Thymus (tissue), 11 donors: Measurements from ENCODE around the gene COL4A2. TPM values are rescaled to one million over a fixed set of nuclear protein-coding genes. Genes with fewer than 3 reads are reported as not detected.

ENCODE experiments used
- DNase-seq, 9 donors: peaks; one replicate each; pipeline ENCODE4 v3.0.0-alpha.2; 2013; ENCODE audit warnings: low spot score in 9 of 9, low read depth in 6 of 9, missing footprints in 1 of 9
- H3K27ac ChIP-seq, 2 donors: one replicate each; pipeline ENCODE4 v1.5.1; 2013; ENCODE audit warnings: control low read depth in 1 of 2, low read depth in 1 of 2, low read length in 1 of 2, mild to moderate bottlenecking in 1 of 2, moderate library complexity in 1 of 2
- H3K27me3 ChIP-seq, 2 donors: one replicate each; pipeline ENCODE4 v1.5.1; 2013; ENCODE audit warnings: low read length in 1 of 2; ENCODE audit not compliant: control insufficient read depth in 2 of 2, insufficient read depth in 1 of 2
- H3K36me3 ChIP-seq, 2 donors: one replicate each; pipeline ENCODE4 v1.5.1; 2013; ENCODE audit warnings: low read length in 1 of 2, mild to moderate bottlenecking in 1 of 2, moderate library complexity in 1 of 2; ENCODE audit not compliant: control insufficient read depth in 2 of 2, insufficient read depth in 2 of 2
- H3K4me1 ChIP-seq, 2 donors: one replicate each; pipeline ENCODE4 v1.5.1; 2013; ENCODE audit warnings: low read length in 2 of 2; ENCODE audit not compliant: control insufficient read depth in 2 of 2, insufficient read depth in 2 of 2
- H3K4me3 ChIP-seq, 2 donors: one replicate each; pipeline ENCODE4 v1.5.1; 2013; ENCODE audit warnings: low read length in 2 of 2, control low read depth in 1 of 2, mild to moderate bottlenecking in 1 of 2
- H3K9me3 ChIP-seq, 2 donors: one replicate each; pipeline ENCODE4 v1.5.1; 2013; ENCODE audit warnings: low read length in 1 of 2, mild to moderate bottlenecking in 1 of 2; ENCODE audit not compliant: control insufficient read depth in 2 of 2, insufficient read depth in 1 of 2
- WGBS: extraction: QIAGEN DNeasy Blood & Tissue Kit; methylation state at CpG from one replicate; pipeline ENCODE4 v1.1.7; 2013; 5-methylcytosine and 5-hydroxymethylcytosine counted together
- polyA plus RNA-seq: library from polyadenylated mRNA; stranded (reverse); fragments of 200-250 nt; gene quantifications from one replicate; pipeline ENCODE4 v1.2.3, GENCODE V29; 2013
- total RNA-seq: library from RNA; stranded (reverse); fragments of 120-200 nt; gene quantifications from one replicate; pipeline ENCODE4 v1.2.4, GENCODE V29; 2013
- donor health status: healthy.

COL4A2 gene
- total and polyA plus RNA-seq, 2 donors = 47.2 to 63.1 TPM

GRCh38 chr13:110413676-110414040 is 106.6 kb downstream of the COL4A2 start:
- 80% methylated on average over 6 of the region's 6 CpGs for WGBS
- DNase-seq = no peak
- Histone ChIP-seq H3K9me3 (no peaks in the 10 kb centered on the region), H3K36me3 (no peaks in the 10 kb centered on the region), H3K4me1 (peaks cover 0 to 8% of the 10 kb centered on the region in 2 donors), H3K27ac (no peak overlapping the region), H3K4me3 (no peak overlapping the region), H3K27me3 (peaks cover 5 to 75% of the 10 kb centered on the region in 2 donors)

- Histone ChIP-seq H3K4me1 (peaks cover 0 to 6% of the 10 kb centered on the region in 2 donors), H3K27me3 (peaks cover 8 to 78% of the 10 kb centered on the region in 2 donors), H3K4me3 (no peak overlapping the region), H3K27ac (no peak overlapping the region), H3K36me3 (no peaks in the 10 kb centered on the region), H3K9me3 (no peaks in the 10 kb centered on the region)
- DNase-seq = no peak
- WGBS = 94% methylated on average over 7 of the region's 7 CpGs
Measured at GRCh38 chr13:110414283-110414682, 107.2 kb downstream of the COL4A2 start.

GRCh38 chr13:110414931-110415330 is 107.8 kb downstream of the COL4A2 start:
- Histone ChIP-seq H3K27me3 (peaks cover 13 to 78% of the 10 kb centered on the region in 2 donors), H3K4me3 (no peak overlapping the region), H3K4me1 (peaks cover 0 to 5% of the 10 kb centered on the region in 2 donors)

GRCh38 chr13:110415669-110416068 is 108.6 kb downstream of the COL4A2 start:
- WGBS = 88% methylated on average over 8 of the region's 8 CpGs
- no peak for DNase-seq

More at GRCh38 chr13:110414931-110415330, 107.8 kb downstream of the COL4A2 start:
- WGBS = 95% methylated on average over 2 of the region's 2 CpGs
- no peaks in the 10 kb centered on the region for H3K36me3 ChIP-seq
- no peak overlapping the region for H3K27ac ChIP-seq
- H3K9me3 ChIP-seq = no peaks in the 10 kb centered on the region
- DNase-seq = no peak

GRCh38 chr13:110416131-110417025 is 109.3 kb downstream of the COL4A2 start:
- Histone ChIP-seq H3K27ac (no peak overlapping the region), H3K9me3 (no peaks in the 10 kb centered on the region), H3K4me3 (no peak overlapping the region), H3K27me3 (peaks cover 25 to 78% of the 10 kb centered on the region in 2 donors), H3K36me3 (no peaks in the 10 kb centered on the region), H3K4me1 (peaks cover 0 to 6% of the 10 kb centered on the region in 2 donors)
- DNase-seq = no peak
- WGBS = 95% methylated on average over 7 of the region's 7 CpGs

More at GRCh38 chr13:110415669-110416068, 108.6 kb downstream of the COL4A2 start:
- peaks cover 19 to 78% of the 10 kb centered on the region in 2 donors for H3K27me3 ChIP-seq
- no peak overlapping the region for H3K4me3 ChIP-seq
- H3K4me1 ChIP-seq = peaks cover 0 to 5% of the 10 kb centered on the region in 2 donors
- H3K27ac ChIP-seq = no peak overlapping the region
- H3K36me3 ChIP-seq = no peaks in the 10 kb centered on the region
- H3K9me3 ChIP-seq = no peaks in the 10 kb centered on the region

- no peak overlapping the region for H3K27ac ChIP-seq
- H3K9me3 ChIP-seq = no peaks in the 10 kb centered on the region
- H3K4me1 ChIP-seq = peaks cover 0 to 3% of the 10 kb centered on the region in 2 donors
- H3K4me3 ChIP-seq = no peak overlapping the region
- peaks cover 28 to 74% of the 10 kb centered on the region in 2 donors for H3K27me3 ChIP-seq
- WGBS = 68% methylated on average over 9 of the region's 9 CpGs
- no peak for DNase-seq
- H3K36me3 ChIP-seq = no peaks in the 10 kb centered on the region
Measured at GRCh38 chr13:110418944-110419343, 111.9 kb downstream of the COL4A2 start.

- WGBS = 90% methylated on average over 14 of the region's 14 CpGs
- H3K36me3 ChIP-seq = no peaks in the 10 kb centered on the region
- no peak for DNase-seq
- peaks cover 0 to 3% of the 10 kb centered on the region in 2 donors for H3K4me1 ChIP-seq
- no peaks in the 10 kb centered on the region for H3K9me3 ChIP-seq
- no peak overlapping the region for H3K4me3 ChIP-seq
- peak overlapping the region in 1 of 2 donors; percentile 12 for H3K27ac ChIP-seq
- H3K27me3 ChIP-seq = peaks cover 28 to 72% of the 10 kb centered on the region in 2 donors
Measured at GRCh38 chr13:110419381-110419791, 112.3 kb downstream of the COL4A2 start.

GRCh38 chr13:110419946-110420345 is 112.9 kb downstream of the COL4A2 start:
- no peak for DNase-seq

GRCh38 chr13:110420626-110421025 is 113.5 kb downstream of the COL4A2 start:
- no peak overlapping the region for H3K4me3 ChIP-seq
- peaks cover 28 to 79% of the 10 kb centered on the region in 2 donors for H3K27me3 ChIP-seq
- no peaks in the 10 kb centered on the region for H3K9me3 ChIP-seq
- peaks cover 0 to 3% of the 10 kb centered on the region in 2 donors for H3K4me1 ChIP-seq
- 32% methylated on average over 6 of the region's 6 CpGs for WGBS
- H3K27ac ChIP-seq = no peak overlapping the region
- no peak for DNase-seq
- no peaks in the 10 kb centered on the region for H3K36me3 ChIP-seq

More at GRCh38 chr13:110419946-110420345, 112.9 kb downstream of the COL4A2 start:
- Histone ChIP-seq H3K4me1 (peaks cover 0 to 3% of the 10 kb centered on the region in 2 donors), H3K9me3 (no peaks in the 10 kb centered on the region), H3K27me3 (peaks cover 28 to 76% of the 10 kb centered on the region in 2 donors), H3K4me3 (no peak overlapping the region), H3K36me3 (no peaks in the 10 kb centered on the region), H3K27ac (no peak overlapping the region)
- 91% methylated on average over 7 of the region's 7 CpGs for whole genome bisulfite sequencing
